SKM-1 (cell line): ENCODE results near the gene GLYATL2.

Experiments
- DNase-seq: peaks from one replicate; lab custom pipeline; 2025; ENCODE audit not compliant: unreplicated experiment; lab: John Stamatoyannopoulos, UW

Gene GLYATL2

GRCh38 chr11:58801974-58802545 is 42.4 kb downstream of the GLYATL2 start:
- DNase-seq: no peak

GRCh38 chr11:58801302-58801701 is 43.2 kb downstream of the GLYATL2 start:
- no peak for DNase-seq

- no peak for DNase-seq
Observed at GRCh38 chr11:58796333-58796732, 48.2 kb downstream of the GLYATL2 start.

GRCh38 chr11:58788355-58789023 is 56.0 kb downstream of the GLYATL2 start:
- DNase-seq: peak; percentile 22

GRCh38 chr11:58787903-58788302 is 56.6 kb downstream of the GLYATL2 start:
- DNase-seq: no peak

GRCh38 chr11:58786693-58787092 is 57.8 kb downstream of the GLYATL2 start:
- DNase-seq: no peak

- no peak for DNase-seq
Observed at GRCh38 chr11:58784995-58785394, 59.5 kb downstream of the GLYATL2 start.
